ENCODE measurements around the gene H1-8. TPM values are rescaled to one million over a fixed set of nuclear protein-coding genes. Genes with fewer than 3 reads are reported as not detected.
"Not testable (repeated sequence)": the region's sequence is repeated elsewhere in the genome, so short reads cannot be mapped to it uniquely, and the experiment has no call there.

H1-8 gene
- total RNA-seq, 1 donor from 2014 or later: not detected

GRCh38 chr3:129534428-129535027 lies 8.4 kb upstream of the H1-8 start:
- DNase-seq: peak; percentile 33

- no peak for DNase-seq
Observed at GRCh38 chr3:129535075-129535474, 7.9 kb upstream of the H1-8 start.

- no peak for DNase-seq
Observed at GRCh38 chr3:129536374-129536667, 6.7 kb upstream of the H1-8 start.

GRCh38 chr3:129536804-129537203 lies 6.2 kb upstream of the H1-8 start:
- no peak for DNase-seq

- no peak for DNase-seq
Observed at GRCh38 chr3:129539206-129539605, 3.8 kb upstream of the H1-8 start.

GRCh38 chr3:129540776-129541516 lies 2.0 kb upstream of the H1-8 start:
- no peak for DNase-seq

- no peak for DNase-seq
Observed at GRCh38 chr3:129542747-129543146, 228 bp upstream of the H1-8 start.

GRCh38 chr3:129543999-129544398 lies 1.0 kb downstream of the H1-8 start:
- no peak for DNase-seq

GRCh38 chr3:129545951-129546350 lies 3.0 kb downstream of the H1-8 start:
- DNase-seq: not testable (repeated sequence)

- DNase-seq: no peak
Observed at GRCh38 chr3:129547241-129547640, 4.3 kb downstream of the H1-8 start.

GRCh38 chr3:129548104-129548965 lies 5.4 kb downstream of the H1-8 start:
- DNase-seq: no peak

- peak; percentile 55 for DNase-seq
Observed at GRCh38 chr3:129549006-129549800, 6.2 kb downstream of the H1-8 start.

GRCh38 chr3:129549805-129550204 lies 6.8 kb downstream of the H1-8 start:
- no peak for DNase-seq

- peak; percentile 48 for DNase-seq
Observed at GRCh38 chr3:129552287-129553050, 9.5 kb downstream of the H1-8 start.

- DNase-seq: no peak
Observed at GRCh38 chr3:129553171-129553570, 10.2 kb downstream of the H1-8 start.

GRCh38 chr3:129553719-129554118 lies 10.7 kb downstream of the H1-8 start:
- DNase-seq: no peak

GRCh38 chr3:129554356-129555152 lies 11.6 kb downstream of the H1-8 start:
- peak; percentile 55 for DNase-seq

- no peak for DNase-seq
Observed at GRCh38 chr3:129555153-129555550, 12.2 kb downstream of the H1-8 start.

- no peak for DNase-seq
Observed at GRCh38 chr3:129555616-129556357, 12.8 kb downstream of the H1-8 start.

- DNase-seq: no peak
Observed at GRCh38 chr3:129556358-129556695, 13.4 kb downstream of the H1-8 start.

Data from dermis blood vessel endothelial cell (primary cell).